GM12878 (cell line): ENCODE measurements around the gene QSOX1.

ENCODE experiments used
- FOXM1 ChIP-seq: IDR thresholded peaks from 2 replicates; pipeline ENCODE4 v1.6.1; 2012; ENCODE audit warnings: low read depth, mild to moderate bottlenecking, inconsistent platforms, low read length, moderate library complexity
- JUND ChIP-seq: IDR thresholded peaks from 2 replicates; pipeline ENCODE4 v1.6.1; 2012; ENCODE audit warnings: low read depth, mild to moderate bottlenecking, low read length, improper control_type of control experiment, moderate library complexity
- RB1 ChIP-seq: fragments of 450-650 bp; formaldehyde crosslinking; IDR thresholded peaks from 2 replicates; pipeline ENCODE4 v1.6.1; 2017; ENCODE audit warnings: mild to moderate bottlenecking, borderline replicate concordance
- USF1 ChIP-seq: IDR thresholded peaks from 2 replicates; pipeline ENCODE4 v1.6.1; 2011; ENCODE audit warnings: borderline replicate concordance, low read depth, mild to moderate bottlenecking, moderate library complexity, mixed read lengths, low read length; ENCODE audit not compliant: insufficient read depth; ENCODE audit errors: extremely low read length
- YY1 ChIP-seq: IDR thresholded peaks from 2 replicates; pipeline ENCODE4 v1.6.1; 2011; ENCODE audit warnings: low read depth, mild to moderate bottlenecking, low read length

- no peak for TF ChIP-seq USF1
- no peak for TF ChIP-seq YY1
- no peak for TF ChIP-seq JUND
- TF ChIP-seq FOXM1, result no peak
- no peak for TF ChIP-seq RB1
These were observed 18.8 kb downstream of the QSOX1 start for GRCh38 chr1:180173451-180173850.
